Left ventricle myocardium inferior (tissue), 1 donor: ENCODE measurements around the gene DHDDS. TPM values are rescaled to one million over a fixed set of nuclear protein-coding genes. Genes with fewer than 3 reads are reported as not detected.
A peak's percentile ranks its signal among the peaks of the same experiment; 100 is the strongest.
"Not testable (repeated sequence)": the region's sequence is repeated elsewhere in the genome, so short reads cannot be mapped to it uniquely, and the experiment has no call there.

ENCODE experiments used
- DNase-seq: peaks from one replicate; pipeline ENCODE4 v3.0.0-alpha.2; 2020
- H3K27ac ChIP-seq: fragments of 200-600 bp; replicated peaks from 2 replicates; pipeline ENCODE4 v1.8.0; 2021
- H3K27me3 ChIP-seq: fragments of 200-600 bp; 2 replicates; pipeline ENCODE4 v1.8.0; 2021; ENCODE audit warnings: low read depth
- H3K36me3 ChIP-seq: fragments of 200-600 bp; 2 replicates; pipeline ENCODE4 v1.8.0; 2021
- H3K4me1 ChIP-seq: fragments of 200-600 bp; 2 replicates; pipeline ENCODE4 v1.8.0; 2021
- H3K4me3 ChIP-seq: fragments of 200-600 bp; 2 replicates; pipeline ENCODE4 v1.8.0; 2021; ENCODE audit warnings: mild to moderate bottlenecking, moderate library complexity
- H3K9me3 ChIP-seq: fragments of 200-600 bp; replicated peaks from 2 replicates; pipeline ENCODE4 v1.8.0; 2021
- intact Hi-C: fragments of 100-400 bp; cut with micrococcal nuclease; formaldehyde crosslinking; loops from one replicate; pipeline ENCODE4 v1.11.0; 2022
- total RNA-seq: library from RNA; stranded (reverse); fragmentation: NEBNext Ultra II Directional; extraction: Animal tissue kit (Norgen Biotek cat#: 25700); gene quantifications from one replicate; pipeline ENCODE4 v1.2.1, GENCODE V29; 2021
- TF ChIP-seq, protein P1 (sequence below): fragments of 200-600 bp; IDR thresholded peaks from 2 replicates; pipeline ENCODE4 v1.8.0; 2021; ENCODE audit warnings: antibody characterized with exemption, mild to moderate bottlenecking, borderline replicate concordance
- donor health status: DM: no; HTN: yes; CAD: no; lungs with severe emphysema.

DHDDS gene
- total RNA-seq, 1 donor from 2014 or later, result 27.9 TPM

DNA sequence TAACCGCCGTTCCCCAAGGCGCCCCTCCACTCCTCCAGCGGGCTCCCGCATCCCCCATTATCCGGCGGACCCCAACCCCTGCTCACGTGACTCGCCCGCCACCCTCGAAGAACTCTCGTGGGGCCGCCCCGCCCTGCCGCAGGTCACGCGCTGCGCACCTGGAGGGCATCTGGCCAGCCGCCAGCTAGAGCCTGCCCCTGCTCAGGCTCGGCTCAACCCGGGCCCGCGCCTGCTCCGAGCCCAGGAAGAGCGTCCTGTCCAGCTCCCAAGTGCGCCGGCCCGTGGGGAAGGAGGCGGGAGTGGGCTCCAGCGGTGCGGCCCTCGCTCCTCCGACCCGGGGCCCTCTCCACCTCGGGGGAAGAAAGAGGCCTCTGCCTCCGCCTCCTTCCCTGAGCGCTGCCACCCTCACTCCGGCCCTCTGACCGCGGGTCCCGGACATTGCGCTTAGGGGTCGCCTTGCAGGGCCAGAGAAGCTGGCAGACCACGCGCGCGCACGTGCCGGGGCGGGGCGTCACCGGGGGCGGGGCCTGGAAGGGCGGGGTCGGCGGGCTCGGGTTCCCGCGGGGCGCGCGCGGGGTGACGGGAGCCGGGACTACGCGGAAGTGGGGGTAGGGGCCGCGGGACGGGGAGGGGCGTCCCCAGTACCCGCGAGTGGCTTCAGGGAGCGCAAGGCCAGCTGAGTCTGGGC is 68.5 kb downstream of the DHDDS start:
- peak; percentile 92 for DNase-seq
- no peaks in the 10 kb centered on the region for H3K36me3 ChIP-seq
- peaks cover 23% of the 10 kb centered on the region for H3K4me1 ChIP-seq
- H3K27me3 ChIP-seq, result no peaks in the 10 kb centered on the region
- peak overlapping the region; percentile 94 for H3K4me3 ChIP-seq
- peak overlapping the region; percentile 96 for H3K27ac ChIP-seq
- intact Hi-C loops, result no loop called here
- H3K9me3 ChIP-seq, result no peaks in the 10 kb centered on the region
- TF ChIP-seq, protein P1, sequence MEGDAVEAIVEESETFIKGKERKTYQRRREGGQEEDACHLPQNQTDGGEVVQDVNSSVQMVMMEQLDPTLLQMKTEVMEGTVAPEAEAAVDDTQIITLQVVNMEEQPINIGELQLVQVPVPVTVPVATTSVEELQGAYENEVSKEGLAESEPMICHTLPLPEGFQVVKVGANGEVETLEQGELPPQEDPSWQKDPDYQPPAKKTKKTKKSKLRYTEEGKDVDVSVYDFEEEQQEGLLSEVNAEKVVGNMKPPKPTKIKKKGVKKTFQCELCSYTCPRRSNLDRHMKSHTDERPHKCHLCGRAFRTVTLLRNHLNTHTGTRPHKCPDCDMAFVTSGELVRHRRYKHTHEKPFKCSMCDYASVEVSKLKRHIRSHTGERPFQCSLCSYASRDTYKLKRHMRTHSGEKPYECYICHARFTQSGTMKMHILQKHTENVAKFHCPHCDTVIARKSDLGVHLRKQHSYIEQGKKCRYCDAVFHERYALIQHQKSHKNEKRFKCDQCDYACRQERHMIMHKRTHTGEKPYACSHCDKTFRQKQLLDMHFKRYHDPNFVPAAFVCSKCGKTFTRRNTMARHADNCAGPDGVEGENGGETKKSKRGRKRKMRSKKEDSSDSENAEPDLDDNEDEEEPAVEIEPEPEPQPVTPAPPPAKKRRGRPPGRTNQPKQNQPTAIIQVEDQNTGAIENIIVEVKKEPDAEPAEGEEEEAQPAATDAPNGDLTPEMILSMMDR, result peak; percentile 18

DNA sequence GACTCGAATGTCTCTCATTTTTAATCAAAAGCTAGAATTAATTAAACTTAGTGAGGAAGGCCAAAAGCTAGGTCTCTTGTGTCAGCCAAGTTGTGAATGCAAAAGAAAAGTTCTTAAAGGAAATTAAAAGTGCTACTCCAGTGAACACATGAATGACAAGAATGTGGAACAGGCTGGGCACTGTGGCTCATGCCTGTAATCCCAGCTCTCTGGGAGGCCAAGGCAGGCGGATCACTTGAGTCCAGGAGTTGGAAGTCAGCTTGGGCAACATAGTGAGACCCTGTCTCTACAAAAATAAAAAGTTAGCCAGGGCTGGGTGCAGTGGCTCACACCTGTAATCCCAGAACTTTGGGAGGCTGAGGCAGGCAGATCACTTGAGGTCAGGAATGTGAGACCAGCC is 78.6 kb downstream of the DHDDS start:
- intact Hi-C loops, H3K27me3 ChIP-seq, H3K4me1 ChIP-seq, H3K9me3 ChIP-seq, H3K36me3 ChIP-seq, DNase-seq, H3K27ac ChIP-seq, H3K4me3 ChIP-seq: not testable (repeated sequence)

DNA sequence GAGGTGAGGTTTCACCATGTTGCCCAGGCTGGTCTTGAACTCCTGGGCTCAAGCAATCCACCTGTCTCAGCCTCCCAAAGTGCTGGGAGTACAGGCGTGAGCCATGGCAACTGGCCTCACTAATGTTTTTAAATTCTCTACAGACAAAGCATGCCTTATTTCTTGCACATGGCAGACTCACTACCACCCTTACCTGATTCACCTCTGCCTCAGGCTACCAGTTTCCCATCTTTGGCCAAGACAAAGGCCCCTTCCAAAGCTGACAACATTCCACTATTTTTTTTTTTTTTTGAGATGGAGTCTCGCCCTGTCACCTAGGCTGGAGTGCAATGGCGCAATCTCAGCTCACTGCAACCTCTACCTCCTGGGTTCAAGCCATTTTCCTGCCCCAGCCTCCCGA is 83.7 kb downstream of the DHDDS start:
- H3K27ac ChIP-seq, H3K36me3 ChIP-seq, H3K4me3 ChIP-seq, H3K9me3 ChIP-seq, intact Hi-C loops, H3K27me3 ChIP-seq, H3K4me1 ChIP-seq, DNase-seq: not testable (repeated sequence)

DNA sequence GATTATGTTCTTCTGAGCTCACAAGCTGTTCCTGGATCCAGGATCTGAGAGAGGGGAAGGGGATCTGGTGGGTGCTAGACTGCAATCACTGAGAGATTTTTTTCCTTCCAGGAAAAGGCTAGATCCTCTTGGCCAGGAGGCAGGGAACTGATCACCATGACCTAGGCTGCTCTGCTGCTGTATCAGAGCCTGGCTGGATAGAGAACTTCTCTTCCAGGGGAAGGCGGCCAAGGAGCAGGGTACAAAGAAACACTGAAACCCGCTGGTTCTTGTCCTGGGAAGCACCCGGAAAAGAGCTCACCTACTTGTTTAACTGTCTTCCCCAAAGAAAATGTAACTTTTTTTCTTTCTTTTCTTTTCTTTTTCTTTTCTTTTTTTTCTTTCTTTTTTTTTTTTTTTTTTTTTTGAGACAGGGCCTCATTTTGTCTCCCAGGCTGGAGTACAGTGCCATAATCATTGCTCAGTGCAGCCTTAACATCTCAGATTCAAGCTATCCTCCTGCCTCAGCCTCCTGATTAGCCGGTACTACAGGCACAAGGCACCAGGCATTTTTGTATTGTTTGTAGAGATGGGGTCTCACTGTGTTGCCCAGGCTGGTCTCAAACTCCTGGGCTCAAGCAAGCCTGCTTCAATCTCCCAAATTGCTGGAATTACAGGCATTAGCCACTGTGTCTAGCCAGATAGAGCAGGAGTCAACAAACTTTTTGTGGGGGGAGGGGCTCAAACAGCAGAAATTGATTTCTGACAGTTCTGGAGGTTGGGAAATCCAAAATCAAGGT is 85.1 kb downstream of the DHDDS start:
- H3K27ac ChIP-seq, result no peak overlapping the region

DNA sequence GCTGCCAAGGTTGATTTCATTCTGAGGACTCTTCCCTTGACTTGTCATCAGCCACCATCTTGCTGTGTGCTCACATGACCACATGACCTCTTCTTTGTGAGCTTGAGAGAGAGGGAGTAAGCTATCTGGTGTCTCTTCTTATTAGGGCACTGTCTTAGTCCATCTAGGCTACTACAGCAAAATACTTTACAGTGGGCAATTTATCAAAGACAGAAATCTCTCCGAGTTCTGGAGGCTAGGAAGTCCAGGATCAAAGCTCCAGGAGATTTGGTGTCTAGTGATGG is 85.6 kb downstream of the DHDDS start:
- Histone ChIP-seq H3K27me3 (peaks cover 13% of the 10 kb centered on the region), H3K36me3 (no peaks in the 10 kb centered on the region), H3K9me3 (no peaks in the 10 kb centered on the region), H3K4me3 (no peak overlapping the region), H3K27ac (no peak overlapping the region), H3K4me1 (peaks cover 4% of the 10 kb centered on the region)
- intact Hi-C loops, result no loop called here
- DNase-seq, result no peak
- TF ChIP-seq, protein P1, result no peak

More for the DNA sequence above, 85.1 kb downstream of the DHDDS start:
- Histone ChIP-seq H3K9me3 (no peaks in the 10 kb centered on the region), H3K27me3 (peaks cover 8% of the 10 kb centered on the region), H3K4me3 (no peak overlapping the region), H3K36me3 (no peaks in the 10 kb centered on the region), H3K4me1 (peaks cover 4% of the 10 kb centered on the region)
- TF ChIP-seq, protein P1, result no peak
- intact Hi-C loops, result no loop called here
- DNase-seq, result no peak

DNA sequence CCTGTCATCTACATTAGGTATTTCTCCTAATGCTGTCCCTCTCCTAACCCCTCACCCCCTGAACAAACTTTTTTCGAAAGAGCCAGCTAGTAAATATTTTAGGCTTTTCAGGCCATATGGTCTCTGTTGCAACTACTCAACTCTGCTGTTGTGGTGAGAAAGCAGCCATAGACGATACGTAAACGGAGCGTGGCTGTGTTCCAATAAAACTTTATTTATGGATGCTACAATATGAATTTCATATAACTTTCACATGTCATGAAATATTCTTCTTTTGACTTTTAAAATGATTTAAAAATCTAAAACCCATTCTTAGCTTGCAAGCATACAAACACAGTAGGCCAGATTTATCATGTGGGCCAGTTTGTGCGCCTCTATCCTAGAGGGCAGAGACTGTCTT is 86.2 kb downstream of the DHDDS start:
- intact Hi-C loops, result no loop called here
- Histone ChIP-seq H3K27ac (no peak overlapping the region), H3K9me3 (no peaks in the 10 kb centered on the region), H3K4me3 (no peak overlapping the region), H3K36me3 (no peaks in the 10 kb centered on the region), H3K4me1 (peaks cover 4% of the 10 kb centered on the region), H3K27me3 (peaks cover 20% of the 10 kb centered on the region)
- DNase-seq, result no peak
- TF ChIP-seq, protein P1, result no peak
